Measurements from ENCODE around the gene DYRK1A.

DNA sequence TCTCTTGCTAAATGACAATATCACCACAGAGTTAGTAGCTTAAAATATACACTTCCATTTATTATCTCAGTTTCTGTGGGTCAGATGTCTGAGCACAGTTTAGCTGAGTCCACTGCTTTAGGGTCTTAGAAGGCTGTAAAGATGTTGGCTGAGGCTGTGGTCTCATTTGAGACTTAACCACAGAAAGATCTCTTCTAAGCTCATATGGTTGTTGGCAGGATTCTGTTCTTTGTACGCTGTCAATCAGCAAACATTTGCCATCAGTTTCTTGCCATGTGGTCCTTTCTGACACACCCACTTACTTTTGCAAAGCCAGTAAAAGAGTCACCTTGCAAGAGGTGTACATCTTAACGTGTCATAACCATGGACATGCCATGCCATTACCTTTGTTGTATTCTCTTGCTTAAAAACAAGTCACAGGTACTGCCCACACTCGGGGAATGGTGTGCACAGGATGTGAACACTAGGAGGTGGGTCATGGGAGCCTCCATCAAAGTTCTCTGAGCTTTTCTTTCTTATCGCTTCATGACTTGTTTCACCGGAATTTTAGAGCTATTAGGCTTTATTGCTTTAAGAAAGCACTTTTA lies 18.7 kb downstream of the DYRK1A start:
- TF ChIP-seq, protein P1, sequence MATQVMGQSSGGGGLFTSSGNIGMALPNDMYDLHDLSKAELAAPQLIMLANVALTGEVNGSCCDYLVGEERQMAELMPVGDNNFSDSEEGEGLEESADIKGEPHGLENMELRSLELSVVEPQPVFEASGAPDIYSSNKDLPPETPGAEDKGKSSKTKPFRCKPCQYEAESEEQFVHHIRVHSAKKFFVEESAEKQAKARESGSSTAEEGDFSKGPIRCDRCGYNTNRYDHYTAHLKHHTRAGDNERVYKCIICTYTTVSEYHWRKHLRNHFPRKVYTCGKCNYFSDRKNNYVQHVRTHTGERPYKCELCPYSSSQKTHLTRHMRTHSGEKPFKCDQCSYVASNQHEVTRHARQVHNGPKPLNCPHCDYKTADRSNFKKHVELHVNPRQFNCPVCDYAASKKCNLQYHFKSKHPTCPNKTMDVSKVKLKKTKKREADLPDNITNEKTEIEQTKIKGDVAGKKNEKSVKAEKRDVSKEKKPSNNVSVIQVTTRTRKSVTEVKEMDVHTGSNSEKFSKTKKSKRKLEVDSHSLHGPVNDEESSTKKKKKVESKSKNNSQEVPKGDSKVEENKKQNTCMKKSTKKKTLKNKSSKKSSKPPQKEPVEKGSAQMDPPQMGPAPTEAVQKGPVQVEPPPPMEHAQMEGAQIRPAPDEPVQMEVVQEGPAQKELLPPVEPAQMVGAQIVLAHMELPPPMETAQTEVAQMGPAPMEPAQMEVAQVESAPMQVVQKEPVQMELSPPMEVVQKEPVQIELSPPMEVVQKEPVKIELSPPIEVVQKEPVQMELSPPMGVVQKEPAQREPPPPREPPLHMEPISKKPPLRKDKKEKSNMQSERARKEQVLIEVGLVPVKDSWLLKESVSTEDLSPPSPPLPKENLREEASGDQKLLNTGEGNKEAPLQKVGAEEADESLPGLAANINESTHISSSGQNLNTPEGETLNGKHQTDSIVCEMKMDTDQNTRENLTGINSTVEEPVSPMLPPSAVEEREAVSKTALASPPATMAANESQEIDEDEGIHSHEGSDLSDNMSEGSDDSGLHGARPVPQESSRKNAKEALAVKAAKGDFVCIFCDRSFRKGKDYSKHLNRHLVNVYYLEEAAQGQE (IDR thresholded peaks at IDR 0.05; ENCODE audit: low read depth), result no peak
- TF ChIP-seq EZH2phosphoT487 (IDR thresholded peaks at IDR 0.05; ENCODE audit: borderline replicate concordance) (no peak), POLR2AphosphoS5 (IDR thresholded peaks at IDR 0.05; ENCODE audit: low read depth, low read length) (no peak), EGR1 (IDR thresholded peaks at IDR 0.05; ENCODE audit: low read depth) (no peak)
- TF ChIP-seq, protein P2, sequence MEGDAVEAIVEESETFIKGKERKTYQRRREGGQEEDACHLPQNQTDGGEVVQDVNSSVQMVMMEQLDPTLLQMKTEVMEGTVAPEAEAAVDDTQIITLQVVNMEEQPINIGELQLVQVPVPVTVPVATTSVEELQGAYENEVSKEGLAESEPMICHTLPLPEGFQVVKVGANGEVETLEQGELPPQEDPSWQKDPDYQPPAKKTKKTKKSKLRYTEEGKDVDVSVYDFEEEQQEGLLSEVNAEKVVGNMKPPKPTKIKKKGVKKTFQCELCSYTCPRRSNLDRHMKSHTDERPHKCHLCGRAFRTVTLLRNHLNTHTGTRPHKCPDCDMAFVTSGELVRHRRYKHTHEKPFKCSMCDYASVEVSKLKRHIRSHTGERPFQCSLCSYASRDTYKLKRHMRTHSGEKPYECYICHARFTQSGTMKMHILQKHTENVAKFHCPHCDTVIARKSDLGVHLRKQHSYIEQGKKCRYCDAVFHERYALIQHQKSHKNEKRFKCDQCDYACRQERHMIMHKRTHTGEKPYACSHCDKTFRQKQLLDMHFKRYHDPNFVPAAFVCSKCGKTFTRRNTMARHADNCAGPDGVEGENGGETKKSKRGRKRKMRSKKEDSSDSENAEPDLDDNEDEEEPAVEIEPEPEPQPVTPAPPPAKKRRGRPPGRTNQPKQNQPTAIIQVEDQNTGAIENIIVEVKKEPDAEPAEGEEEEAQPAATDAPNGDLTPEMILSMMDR (IDR thresholded peaks at IDR 0.05 in 2 of 3, conservative IDR thresholded peaks at IDR 0.05 in 1 of 3; ENCODE audit: borderline replicate concordance in 1 of 3, insufficient read depth in 1 of 3, low read depth in 2 of 3, low read length in 2 of 3), result no peak
- TF ChIP-seq, protein P3, sequence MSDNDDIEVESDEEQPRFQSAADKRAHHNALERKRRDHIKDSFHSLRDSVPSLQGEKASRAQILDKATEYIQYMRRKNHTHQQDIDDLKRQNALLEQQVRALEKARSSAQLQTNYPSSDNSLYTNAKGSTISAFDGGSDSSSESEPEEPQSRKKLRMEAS (IDR thresholded peaks at IDR 0.05), result no peak
